ENCODE results near the gene MAN1C1.

MAN1C1 gene

GRCh38 chr1:25809929-25810328 lies 193.3 kb downstream of the MAN1C1 start:
- Histone ChIP-seq H2AFZ (ENCODE audit: low read depth, low read length, severe bottlenecking) (no peak overlapping the region), H3K9me2 (replicated peaks; ENCODE audit: insufficient read depth, low read length) (no peaks in the 10 kb centered on the region), H3F3A (ENCODE audit: insufficient read depth) (no peaks in the 10 kb centered on the region), H3K27me3 (ENCODE audit: low read length) (no peaks in the 10 kb centered on the region), H3K79me2 (ENCODE audit: insufficient read depth, low read length) (no peaks in the 10 kb centered on the region), H3K4me2 (ENCODE audit: low read depth, low read length, poor library complexity, severe bottlenecking) (no peak overlapping the region), H3K27ac (ENCODE audit: low read depth, low read length) (no peak overlapping the region), H3K9me3 (ENCODE audit: insufficient read depth, low read length) (no peaks in the 10 kb centered on the region), H3K36me3 (ENCODE audit: low read length) (no peaks in the 10 kb centered on the region), H4K20me1 (ENCODE audit: low read depth, low read length) (no peaks in the 10 kb centered on the region), H3K4me3 (ENCODE audit: insufficient read depth, low read length, poor library complexity, severe bottlenecking) (no peak overlapping the region), H3K9ac (ENCODE audit: low read length) (no peak overlapping the region)
- no peak for TF ChIP-seq CTCF (IDR thresholded peaks at IDR 0.05; ENCODE audit: insufficient read depth, low read length, poor library complexity, severe bottlenecking)
- TF ChIP-seq EZH2phosphoT487 (conservative IDR thresholded peaks at IDR 0.05; ENCODE audit: low read length), result no peak

- no peak overlapping the region for H3K4me2 ChIP-seq (ENCODE audit: low read depth, low read length, poor library complexity, severe bottlenecking)
- no peaks in the 10 kb centered on the region for H3K27me3 ChIP-seq (ENCODE audit: low read length)
- no peaks in the 10 kb centered on the region for H3K9me3 ChIP-seq (ENCODE audit: insufficient read depth, low read length)
- no peak overlapping the region for H3K4me3 ChIP-seq (ENCODE audit: insufficient read depth, low read length, poor library complexity, severe bottlenecking)
- no peaks in the 10 kb centered on the region for H3F3A ChIP-seq (ENCODE audit: insufficient read depth)
- H2AFZ ChIP-seq (ENCODE audit: low read depth, low read length, severe bottlenecking), result no peak overlapping the region
- no peaks in the 10 kb centered on the region for H3K79me2 ChIP-seq (ENCODE audit: insufficient read depth, low read length)
- TF ChIP-seq CTCF (IDR thresholded peaks at IDR 0.05; ENCODE audit: insufficient read depth, low read length, poor library complexity, severe bottlenecking) (peak; percentile 79), EZH2phosphoT487 (conservative IDR thresholded peaks at IDR 0.05; ENCODE audit: low read length) (no peak)
- H3K27ac ChIP-seq (ENCODE audit: low read depth, low read length), result no peak overlapping the region
- no peak overlapping the region for H3K9ac ChIP-seq (ENCODE audit: low read length)
- no peaks in the 10 kb centered on the region for H3K9me2 ChIP-seq (replicated peaks; ENCODE audit: insufficient read depth, low read length)
- H4K20me1 ChIP-seq (ENCODE audit: low read depth, low read length), result no peaks in the 10 kb centered on the region
- no peaks in the 10 kb centered on the region for H3K36me3 ChIP-seq (ENCODE audit: low read length)
These were observed 194.0 kb downstream of the MAN1C1 start for GRCh38 chr1:25810341-25811299.

DNA sequence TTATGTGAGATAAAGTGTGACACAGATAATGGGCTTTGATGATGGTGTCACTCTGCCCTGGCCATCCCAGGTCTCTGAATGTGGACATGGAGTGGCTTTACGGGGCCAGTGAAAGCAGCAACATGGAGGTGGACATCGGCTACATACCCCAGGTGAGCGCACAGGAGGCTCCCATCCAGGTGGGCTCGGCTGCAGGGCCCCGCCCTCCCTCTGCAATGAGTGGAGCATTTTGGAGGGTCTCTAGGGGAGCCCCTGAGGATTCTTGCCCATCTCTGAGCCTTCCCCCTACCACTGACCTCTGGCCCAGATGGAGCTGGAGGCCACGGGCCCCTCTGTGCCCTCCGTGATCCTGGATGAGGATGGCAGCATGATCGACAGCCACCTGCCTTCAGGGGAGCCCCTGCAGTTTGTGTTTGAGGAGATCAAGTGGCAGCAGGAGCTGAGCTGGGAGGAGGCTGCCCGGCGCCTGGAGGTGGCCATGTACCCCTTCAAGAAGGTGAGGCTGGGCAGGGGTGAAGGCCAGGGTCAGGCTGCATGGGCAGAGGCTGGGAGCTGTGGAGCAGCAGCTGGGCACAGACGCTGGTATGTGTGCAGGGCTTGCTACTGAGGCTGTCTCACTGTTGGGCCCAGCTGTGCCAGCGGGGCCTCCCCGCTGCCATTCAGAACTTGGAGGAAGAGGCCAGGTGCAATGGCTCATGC lies 194.9 kb downstream of the MAN1C1 start:
- H3K36me3 ChIP-seq (ENCODE audit: low read length), result no peaks in the 10 kb centered on the region
- no peaks in the 10 kb centered on the region for H3K79me2 ChIP-seq (ENCODE audit: insufficient read depth, low read length)
- no peaks in the 10 kb centered on the region for H4K20me1 ChIP-seq (ENCODE audit: low read depth, low read length)
- H3F3A ChIP-seq (ENCODE audit: insufficient read depth), result no peaks in the 10 kb centered on the region
- no peak overlapping the region for H3K4me3 ChIP-seq (ENCODE audit: insufficient read depth, low read length, poor library complexity, severe bottlenecking)
- H2AFZ ChIP-seq (ENCODE audit: low read depth, low read length, severe bottlenecking), result no peak overlapping the region
- H3K9me2 ChIP-seq (replicated peaks; ENCODE audit: insufficient read depth, low read length), result no peaks in the 10 kb centered on the region
- TF ChIP-seq EZH2phosphoT487 (conservative IDR thresholded peaks at IDR 0.05; ENCODE audit: low read length) (no peak), CTCF (IDR thresholded peaks at IDR 0.05; ENCODE audit: insufficient read depth, low read length, poor library complexity, severe bottlenecking) (no peak)
- no peaks in the 10 kb centered on the region for H3K27me3 ChIP-seq (ENCODE audit: low read length)
- H3K4me2 ChIP-seq (ENCODE audit: low read depth, low read length, poor library complexity, severe bottlenecking), result no peak overlapping the region
- H3K9me3 ChIP-seq (ENCODE audit: insufficient read depth, low read length), result no peaks in the 10 kb centered on the region
- H3K27ac ChIP-seq (ENCODE audit: low read depth, low read length), result no peak overlapping the region
- no peak overlapping the region for H3K9ac ChIP-seq (ENCODE audit: low read length)
